Karpas-422 (cell line): ENCODE data around the gene SKIL. TPM values are rescaled to one million over a fixed set of nuclear protein-coding genes. Genes with fewer than 3 reads are reported as not detected.

ENCODE experiments used
- DNase-seq: peaks from one replicate; pipeline ENCODE4 v3.0.0-alpha.2; 2015
- H2AFZ ChIP-seq: fragments of 200-600 bp; sonication (generic); 2 replicates; pipeline ENCODE4 v1.6.1; 2014; ENCODE audit warnings: antibody characterized with exemption, low read length, mixed read lengths
- H3K27ac ChIP-seq: fragments of 200-600 bp; sonication (generic); 2 replicates; pipeline ENCODE4 v1.5.1; 2014; ENCODE audit warnings: mild to moderate bottlenecking, low read length, moderate library complexity
- H3K27me3 ChIP-seq: fragments of 200-600 bp; sonication (generic); 2 replicates; pipeline ENCODE4 v1.6.1; 2014; ENCODE audit warnings: low read length, mixed read lengths
- H3K36me3 ChIP-seq: fragments of 200-600 bp; sonication (generic); 2 replicates; pipeline ENCODE4 v1.6.1; 2014; ENCODE audit warnings: low read length, mixed read lengths; ENCODE audit not compliant: insufficient read depth
- H3K4me1 ChIP-seq: fragments of 200-600 bp; sonication (generic); 2 replicates; pipeline ENCODE4 v1.6.1; 2014; ENCODE audit warnings: mild to moderate bottlenecking, low read length, mixed read lengths
- H3K4me2 ChIP-seq: fragments of 200-600 bp; sonication (generic); 2 replicates; pipeline ENCODE4 v1.6.1; 2014; ENCODE audit warnings: low read length, low read depth, mild to moderate bottlenecking; ENCODE audit not compliant: poor library complexity, severe bottlenecking
- H3K4me3 ChIP-seq: fragments of 200-600 bp; sonication (generic); 2 replicates; pipeline ENCODE4 v1.5.1; 2014; ENCODE audit warnings: mild to moderate bottlenecking, antibody characterized with exemption, low read length, mixed read lengths
- H3K79me2 ChIP-seq: fragments of 200-600 bp; sonication (generic); 2 replicates; pipeline ENCODE4 v1.6.1; 2014; ENCODE audit warnings: mild to moderate bottlenecking, low read length, mixed read lengths
- H3K9ac ChIP-seq: fragments of 200-600 bp; sonication (generic); 2 replicates; pipeline ENCODE4 v1.6.0; 2014; ENCODE audit warnings: low read length
- H3K9me2 ChIP-seq: fragments of 200-600 bp; sonication (generic), shearing (Covaris generic); replicated peaks from 2 replicates; pipeline ENCODE4 v1.6.0; 2014; ENCODE audit warnings: mild to moderate bottlenecking, low read length, moderate library complexity; ENCODE audit not compliant: insufficient read depth
- H3K9me3 ChIP-seq: fragments of 300-700, 200-600 bp; sonication (generic); 2 replicates; pipeline ENCODE4 v1.6.1; 2014; ENCODE audit warnings: low read length, mixed read lengths
- H4K20me1 ChIP-seq: fragments of 200-600 bp; sonication (generic); 2 replicates; pipeline ENCODE4 v1.6.1; 2014; ENCODE audit warnings: mild to moderate bottlenecking, antibody characterized with exemption, low read length, low read depth; ENCODE audit not compliant: insufficient read depth
- total RNA-seq: library from RNA; depleted of rRNA; stranded (reverse); fragments of >200 nt; shearing (Covaris generic); gene quantifications from 2 replicates; pipeline ENCODE4 v1.2.3, GENCODE V29; 2014; ENCODE audit warnings: low replicate concordance

The SKIL gene
- total RNA-seq, 1 experiment from 2014 or later, result 49.5 TPM

DNA sequence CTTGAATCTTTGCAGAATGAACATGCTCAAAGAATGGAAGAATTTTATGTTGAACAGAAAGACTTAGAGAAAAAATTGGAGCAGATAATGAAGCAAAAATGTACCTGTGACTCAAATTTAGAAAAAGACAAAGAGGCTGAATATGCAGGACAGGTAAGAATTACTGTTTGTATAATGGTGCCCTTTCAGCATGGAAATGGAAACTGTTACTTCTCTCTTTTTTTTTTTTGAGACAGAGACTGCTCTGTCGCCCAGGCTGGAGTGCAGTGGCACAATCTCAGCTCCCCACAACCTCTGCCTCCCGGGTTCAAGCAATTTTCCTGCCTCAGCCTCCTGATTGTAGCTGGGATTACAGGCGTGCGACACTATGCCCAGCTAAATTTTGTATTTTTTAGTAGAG, 33.6 kb downstream of the SKIL start:
- peaks cover 8% of the 10 kb centered on the region; the same call in 1 of the 2 replicates for H3K79me2 ChIP-seq

DNA sequence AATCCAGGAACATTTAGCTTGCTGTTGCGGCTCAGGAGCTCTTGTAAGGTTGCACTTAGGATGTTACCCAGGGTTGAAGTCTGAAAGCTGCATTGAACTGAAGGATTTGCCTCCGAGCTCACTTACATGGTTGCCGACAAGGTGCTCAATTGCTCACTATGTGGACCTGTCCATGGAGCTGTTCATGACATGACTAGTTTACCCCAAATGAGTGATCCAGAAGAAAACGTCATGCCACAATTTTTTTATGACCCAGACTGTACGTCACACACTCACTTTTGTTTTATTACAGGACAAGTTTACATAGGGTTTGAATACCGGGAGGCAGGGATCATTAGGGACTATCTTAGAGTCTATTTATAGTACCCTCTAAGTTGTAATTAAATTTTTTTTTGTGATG, 40.2 kb downstream of the SKIL start:
- Histone ChIP-seq H3K27ac (no peak overlapping the region), H2AFZ (no peak overlapping the region), H3K9me2 (no peaks in the 10 kb centered on the region; the same call in 1 of the 2 replicates), H3K79me2 (peaks cover 4% of the 10 kb centered on the region; the same call in 1 of the 2 replicates), H3K9ac (no peak overlapping the region), H3K9me3 (no peaks in the 10 kb centered on the region), H3K4me3 (no peak overlapping the region), H3K27me3 (no peaks in the 10 kb centered on the region), H3K4me2 (no peak overlapping the region), H3K4me1 (no peaks in the 10 kb centered on the region), H4K20me1 (no peaks in the 10 kb centered on the region), H3K36me3 (no peaks in the 10 kb centered on the region)
- DNase-seq, result peak; percentile 22

More for the DNA sequence above, 33.6 kb downstream of the SKIL start:
- H3K4me1 ChIP-seq, result 0 out of 2 replicates have a peak, but pooled peaks cover 3% of the 10 kb centered on the region
- no peak overlapping the region for H3K9ac ChIP-seq
- H3K9me2 ChIP-seq, result no peaks in the 10 kb centered on the region
- H3K27ac ChIP-seq, result peak overlapping the region; percentile 21; the same call in 1 of the 2 replicates
- no peaks in the 10 kb centered on the region for H4K20me1 ChIP-seq
- no peak overlapping the region for H3K4me2 ChIP-seq
- H3K4me3 ChIP-seq, result no peak overlapping the region
- H3K36me3 ChIP-seq, result peaks cover 13% of the 10 kb centered on the region; the same call in 1 of the 2 replicates
- no peaks in the 10 kb centered on the region for H3K27me3 ChIP-seq
- H2AFZ ChIP-seq, result no peak overlapping the region
- no peaks in the 10 kb centered on the region for H3K9me3 ChIP-seq
- DNase-seq, result no peak

DNA sequence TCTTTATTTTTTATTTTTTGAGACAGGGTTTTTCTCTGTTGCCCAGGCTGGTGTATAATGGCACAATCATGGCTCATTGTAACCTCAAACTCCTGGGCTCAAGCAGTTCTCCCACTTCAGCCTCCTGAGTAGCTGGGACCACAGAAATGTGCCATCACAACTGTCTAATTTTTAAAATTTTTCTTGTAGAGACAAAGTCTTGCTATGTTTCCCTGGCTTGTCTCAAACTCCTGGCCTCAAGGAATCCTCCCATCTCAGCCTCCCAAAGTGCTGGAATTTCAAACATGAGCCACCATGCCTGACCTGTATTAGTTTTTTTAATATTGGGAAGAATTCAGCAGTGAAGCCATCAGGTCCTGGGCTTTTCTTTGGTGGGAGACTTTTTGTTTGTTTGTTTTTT, 47.6 kb downstream of the SKIL start:
- Histone ChIP-seq H2AFZ (no peak overlapping the region), H3K4me2 (no peak overlapping the region), H3K4me3 (no peak overlapping the region), H3K79me2 (no peaks in the 10 kb centered on the region), H4K20me1 (no peaks in the 10 kb centered on the region), H3K27ac (no peak overlapping the region), H3K27me3 (no peaks in the 10 kb centered on the region), H3K9me2 (no peaks in the 10 kb centered on the region), H3K9me3 (no peaks in the 10 kb centered on the region), H3K4me1 (no peaks in the 10 kb centered on the region), H3K9ac (no peak overlapping the region), H3K36me3 (no peaks in the 10 kb centered on the region)
- DNase-seq, result no peak

GRCh38 chr3:170410428-170411029, 53.0 kb downstream of the SKIL start:
- Histone ChIP-seq H3K4me2 (no peak overlapping the region), H3K9ac (no peak overlapping the region), H3K79me2 (no peaks in the 10 kb centered on the region), H3K4me3 (no peak overlapping the region), H3K36me3 (no peaks in the 10 kb centered on the region), H3K9me2 (no peaks in the 10 kb centered on the region), H3K9me3 (no peaks in the 10 kb centered on the region), H3K27me3 (no peaks in the 10 kb centered on the region), H3K27ac (no peak overlapping the region), H4K20me1 (no peaks in the 10 kb centered on the region), H2AFZ (no peak overlapping the region), H3K4me1 (no peaks in the 10 kb centered on the region)
- peak; percentile 68 for DNase-seq

- no peaks in the 10 kb centered on the region for H3K9me2 ChIP-seq
- H3K4me1 ChIP-seq, result no peaks in the 10 kb centered on the region
- no peak overlapping the region for H3K4me3 ChIP-seq
- H3K9me3 ChIP-seq, result no peaks in the 10 kb centered on the region
- H3K4me2 ChIP-seq, result no peak overlapping the region
- H3K36me3 ChIP-seq, result no peaks in the 10 kb centered on the region
- H3K27me3 ChIP-seq, result no peaks in the 10 kb centered on the region
- no peak overlapping the region for H3K27ac ChIP-seq
- no peak overlapping the region for H2AFZ ChIP-seq
- H4K20me1 ChIP-seq, result no peaks in the 10 kb centered on the region
- no peaks in the 10 kb centered on the region for H3K79me2 ChIP-seq
- peak; percentile 15 for DNase-seq
- H3K9ac ChIP-seq, result no peak overlapping the region
Measured at GRCh38 chr3:170413291-170413690, 55.8 kb downstream of the SKIL start.

DNA sequence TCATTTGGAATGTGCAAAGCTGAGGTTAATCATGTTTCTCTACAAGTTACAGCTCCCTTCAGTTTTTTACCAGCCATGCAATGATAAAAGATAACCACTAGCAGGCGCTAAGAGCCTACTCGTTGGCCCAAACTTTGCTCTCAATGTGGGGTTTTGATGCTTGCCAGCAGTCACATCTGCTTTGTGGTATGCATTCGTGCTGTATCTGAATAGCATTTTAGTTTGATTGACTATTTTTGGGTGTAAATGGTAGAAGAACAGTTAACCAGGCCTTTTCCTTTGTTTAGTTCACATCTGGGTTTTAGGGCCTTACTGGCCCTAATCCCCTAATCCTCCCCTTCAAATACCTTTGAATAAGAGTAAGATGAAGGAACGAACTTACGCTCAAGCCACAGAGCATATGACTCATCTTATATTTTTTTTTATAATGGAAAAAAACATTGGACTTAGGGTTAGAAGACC, 56.7 kb downstream of the SKIL start:
- no peaks in the 10 kb centered on the region for H3K36me3 ChIP-seq
- H3K4me1 ChIP-seq, result no peaks in the 10 kb centered on the region
- no peaks in the 10 kb centered on the region for H4K20me1 ChIP-seq
- no peaks in the 10 kb centered on the region for H3K9me3 ChIP-seq
- no peak overlapping the region for H3K27ac ChIP-seq
- H3K9ac ChIP-seq, result no peak overlapping the region
- peak; percentile 83 for DNase-seq
- no peaks in the 10 kb centered on the region for H3K9me2 ChIP-seq
- no peaks in the 10 kb centered on the region for H3K79me2 ChIP-seq
- H3K4me3 ChIP-seq, result no peak overlapping the region
- no peak overlapping the region for H3K4me2 ChIP-seq
- H3K27me3 ChIP-seq, result no peaks in the 10 kb centered on the region
- no peak overlapping the region for H2AFZ ChIP-seq

DNA sequence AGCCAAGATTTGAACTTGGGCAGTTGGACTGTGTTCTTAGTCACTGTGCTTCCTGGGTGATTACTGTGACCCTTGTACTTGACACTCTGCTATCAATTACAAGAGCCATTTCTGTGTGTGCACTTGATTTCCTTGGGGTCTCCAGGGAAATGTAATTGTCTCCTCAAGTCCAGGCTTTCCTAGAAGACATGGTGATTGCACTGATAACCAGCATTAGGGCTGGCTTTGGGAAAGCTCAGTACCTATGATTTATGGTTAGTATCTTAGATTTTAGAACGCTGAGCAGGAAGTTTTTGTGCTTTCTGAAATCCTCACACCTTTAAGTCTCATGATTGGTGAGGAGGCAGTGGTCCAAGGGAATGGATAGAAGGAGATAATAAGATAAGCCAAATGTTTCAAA, 59.6 kb downstream of the SKIL start:
- Histone ChIP-seq H3K9ac (no peak overlapping the region), H3K27me3 (no peaks in the 10 kb centered on the region), H3K4me2 (no peak overlapping the region), H3K36me3 (no peaks in the 10 kb centered on the region), H3K4me3 (no peak overlapping the region), H3K9me2 (no peaks in the 10 kb centered on the region), H3K27ac (no peak overlapping the region), H3K9me3 (no peaks in the 10 kb centered on the region), H3K79me2 (no peaks in the 10 kb centered on the region), H3K4me1 (no peaks in the 10 kb centered on the region), H4K20me1 (no peaks in the 10 kb centered on the region), H2AFZ (no peak overlapping the region)
- no peak for DNase-seq

- Histone ChIP-seq H3K4me2 (no peak within 1 kb of the TSS), H3K4me3 (no peak within 1 kb of the TSS), H3K4me1 (no peaks in the 10 kb centered on the region), H3K27me3 (no peaks in the 10 kb centered on the region), H3K27ac (no peak within 1 kb of the TSS), H3K79me2 (no peaks in the 10 kb centered on the region), H3K36me3 (no peaks in the 10 kb centered on the region), H2AFZ (no peak within 1 kb of the TSS), H3K9me3 (no peaks in the 10 kb centered on the region), H3K9ac (no peak within 1 kb of the TSS), H4K20me1 (no peaks in the 10 kb centered on the region), H3K9me2 (no peaks in the 10 kb centered on the region)
- no peak for DNase-seq
Measured at GRCh38 chr3:170418422-170419398, 61.2 kb downstream of the SKIL start, which contains the start of gene CLDN11. Gene CLDN11 (plus strand): TSS chr3:170418868. CDS start chr3:170419067, 199 bp downstream.
